Smooth muscle cell (in vitro differentiated cells): ENCODE measurements around the gene ZNF446. TPM values are rescaled to one million over a fixed set of nuclear protein-coding genes. Genes with fewer than 3 reads are reported as not detected.
A peak's percentile ranks its signal among the peaks of the same experiment; 100 is the strongest.

Source experiments
- DNase-seq: peaks from one replicate; lab custom pipeline; 2025; ENCODE audit not compliant: unreplicated experiment; lab: John Stamatoyannopoulos, UW
- H2AFZ ChIP-seq: fragments of 200-600 bp; sonication (generic); 2 replicates; pipeline ENCODE4 v1.6.0; 2016; ENCODE audit warnings: antibody characterized with exemption, low read depth, mild to moderate bottlenecking
- H3F3A ChIP-seq: fragments of 200-600 bp; sonication (generic); 2 replicates; pipeline ENCODE4 v1.6.0; 2017; ENCODE audit warnings: antibody characterized with exemption, low read depth
- H3K27ac ChIP-seq: fragments of 200-600 bp; sonication (generic); 2 replicates; pipeline ENCODE4 v1.5.1; 2016; ENCODE audit warnings: low read depth, mild to moderate bottlenecking
- H3K27me3 ChIP-seq: fragments of 200-600 bp; sonication (generic); 2 replicates; pipeline ENCODE4 v1.6.1; 2016; ENCODE audit warnings: low read depth, mild to moderate bottlenecking
- H3K36me3 ChIP-seq: fragments of 200-600 bp; sonication (generic); 2 replicates; pipeline ENCODE4 v1.5.1; 2016; ENCODE audit warnings: low read depth
- H3K4me1 ChIP-seq: fragments of 200-600 bp; sonication (generic); 2 replicates; pipeline ENCODE4 v1.5.1; 2016; ENCODE audit warnings: low read depth
- H3K4me2 ChIP-seq: fragments of 200-600 bp; sonication (generic); 2 replicates; pipeline ENCODE4 v1.6.0; 2016; ENCODE audit warnings: mild to moderate bottlenecking
- H3K4me3 ChIP-seq: fragments of 200-600 bp; sonication (generic); 2 replicates; pipeline ENCODE4 v1.5.1; 2016; ENCODE audit warnings: mild to moderate bottlenecking
- H3K79me2 ChIP-seq: fragments of 200-600 bp; sonication (generic); 2 replicates; pipeline ENCODE4 v1.6.0; 2016; ENCODE audit warnings: low read depth, mild to moderate bottlenecking
- H3K9ac ChIP-seq: fragments of 200-600 bp; sonication (generic); 2 replicates; pipeline ENCODE4 v1.6.0; 2016; ENCODE audit warnings: low read depth
- H3K9me3 ChIP-seq: fragments of 200-600 bp; sonication (generic); replicated peaks from 2 replicates; pipeline ENCODE4 v1.5.1; 2016; ENCODE audit warnings: low read depth
- H4K20me1 ChIP-seq: fragments of 200-600 bp; sonication (generic); 2 replicates; pipeline ENCODE4 v1.6.0; 2016; ENCODE audit warnings: low read depth
- CTCF ChIP-seq: fragments of 200-600 bp; sonication (generic); IDR thresholded peaks from 2 replicates; pipeline ENCODE4 v1.5.1; 2017; ENCODE audit warnings: borderline replicate concordance, mild to moderate bottlenecking, antibody characterized with exemption; ENCODE audit not compliant: insufficient read depth, poor library complexity, severe bottlenecking
- WGBS: methylation state at CpG from one replicate; pipeline ENCODE4 v1.1.7; 2016; ENCODE audit warnings: low lambda C conversion rate; 5-methylcytosine and 5-hydroxymethylcytosine counted together
- polyA plus RNA-seq: library from polyadenylated mRNA; unstranded; fragments of >200 nt; fragmentation: Nextera tagmentation; extraction: Ambion mirVana; gene quantifications from 2 replicates; pipeline ENCODE4 v1.2.1, GENCODE V29; 2016
- total RNA-seq: library from RNA; depleted of rRNA; stranded (reverse); fragments of >200 nt; gene quantifications from 2 replicates; pipeline ENCODE4 v1.2.3, GENCODE V29; 2014

ZNF446 gene
- total and polyA plus RNA-seq, 2 experiments from 2014 or later = 9.0 to 9.5 TPM

GRCh38 chr19:58471736-58472135, 4.4 kb upstream of the ZNF446 start:
- Histone ChIP-seq H3K27me3 (no peaks in the 10 kb centered on the region), H3K4me3 (no peak overlapping the region)

GRCh38 chr19:58473775-58474174, 2.4 kb upstream of the ZNF446 start:
- H3K4me1 ChIP-seq = peaks cover 16% of the 10 kb centered on the region
- no peak overlapping the region for H3K9ac ChIP-seq
- no peaks in the 10 kb centered on the region for H3K36me3 ChIP-seq
- no peaks in the 10 kb centered on the region for H3K27me3 ChIP-seq
- no peak for TF ChIP-seq CTCF
- peaks cover 15% of the 10 kb centered on the region for H4K20me1 ChIP-seq
- no peak overlapping the region for H3K27ac ChIP-seq
- no peak overlapping the region for H3K4me2 ChIP-seq
- H3K9me3 ChIP-seq = no peaks in the 10 kb centered on the region
- no peaks in the 10 kb centered on the region for H3K79me2 ChIP-seq
- H2AFZ ChIP-seq = no peak overlapping the region
- H3F3A ChIP-seq = peaks cover 6% of the 10 kb centered on the region
- no peak for DNase-seq
- no peak overlapping the region for H3K4me3 ChIP-seq

More at GRCh38 chr19:58471736-58472135, 4.4 kb upstream of the ZNF446 start:
- H3K79me2 ChIP-seq = peaks cover 12% of the 10 kb centered on the region
- no peak for DNase-seq
- peaks cover 23% of the 10 kb centered on the region for H4K20me1 ChIP-seq
- H3K36me3 ChIP-seq = no peaks in the 10 kb centered on the region
- H3K27ac ChIP-seq = no peak overlapping the region
- no peak overlapping the region for H3K9ac ChIP-seq
- no peak overlapping the region for H3K4me2 ChIP-seq
- H2AFZ ChIP-seq = no peak overlapping the region
- peaks cover 6% of the 10 kb centered on the region for H3F3A ChIP-seq
- H3K4me1 ChIP-seq = peaks cover 12% of the 10 kb centered on the region
- no peaks in the 10 kb centered on the region for H3K9me3 ChIP-seq
- 98% methylated on average over 39 of the region's 39 CpGs for WGBS
- no peak for TF ChIP-seq CTCF

- Histone ChIP-seq H3K27ac (peak overlapping the region; percentile 96), H3F3A (peaks cover 6% of the 10 kb centered on the region), H3K4me2 (peak overlapping the region; percentile 89), H3K79me2 (no peaks in the 10 kb centered on the region), H3K27me3 (no peaks in the 10 kb centered on the region), H3K9me3 (no peaks in the 10 kb centered on the region), H4K20me1 (peaks cover 9% of the 10 kb centered on the region), H3K4me1 (peaks cover 16% of the 10 kb centered on the region), H3K4me3 (peak overlapping the region; percentile 54), H3K36me3 (no peaks in the 10 kb centered on the region), H3K9ac (peak overlapping the region; percentile 85), H2AFZ (no peak overlapping the region)
- DNase-seq = no peak
- TF ChIP-seq CTCF = no peak
- 77% methylated on average over 12 of the region's 12 CpGs for WGBS
These were observed 1.7 kb upstream of the ZNF446 start for GRCh38 chr19:58474291-58474996.
